GM21576 (cell line): ENCODE measurements around the gene ZNF813.

Experiments used
- ATAC-seq: cut with Tn5 transposase; IDR thresholded peaks from one replicate; pipeline ENCODE4 v1.9.1; 2021; ENCODE audit warnings: mild to moderate bottlenecking, moderate library complexity; ENCODE audit not compliant: unreplicated experiment

Gene ZNF813

DNA sequence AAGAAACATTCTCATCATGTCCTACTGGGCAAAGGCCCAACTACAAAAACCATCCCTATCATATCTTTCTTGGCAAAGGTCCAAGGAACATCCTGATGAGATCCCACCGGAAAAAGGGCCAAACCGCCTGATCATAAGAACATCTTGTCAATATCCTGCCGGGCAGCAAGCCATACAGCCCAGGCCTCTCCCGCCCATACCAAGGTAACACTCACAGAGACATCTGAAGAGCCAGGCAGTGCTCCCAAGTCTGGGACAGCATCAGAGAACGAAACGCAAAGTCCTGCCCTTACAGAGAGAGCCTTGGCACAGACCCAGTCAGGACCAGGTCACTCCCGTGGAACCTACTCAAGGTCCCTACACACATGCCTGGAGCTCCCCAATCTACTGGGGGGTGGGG is 51.9 kb downstream of the ZNF813 start:
- ATAC-seq = no peak

GRCh38 chr19:53520163-53520546 is 52.6 kb downstream of the ZNF813 start:
- no peak for ATAC-seq

DNA sequence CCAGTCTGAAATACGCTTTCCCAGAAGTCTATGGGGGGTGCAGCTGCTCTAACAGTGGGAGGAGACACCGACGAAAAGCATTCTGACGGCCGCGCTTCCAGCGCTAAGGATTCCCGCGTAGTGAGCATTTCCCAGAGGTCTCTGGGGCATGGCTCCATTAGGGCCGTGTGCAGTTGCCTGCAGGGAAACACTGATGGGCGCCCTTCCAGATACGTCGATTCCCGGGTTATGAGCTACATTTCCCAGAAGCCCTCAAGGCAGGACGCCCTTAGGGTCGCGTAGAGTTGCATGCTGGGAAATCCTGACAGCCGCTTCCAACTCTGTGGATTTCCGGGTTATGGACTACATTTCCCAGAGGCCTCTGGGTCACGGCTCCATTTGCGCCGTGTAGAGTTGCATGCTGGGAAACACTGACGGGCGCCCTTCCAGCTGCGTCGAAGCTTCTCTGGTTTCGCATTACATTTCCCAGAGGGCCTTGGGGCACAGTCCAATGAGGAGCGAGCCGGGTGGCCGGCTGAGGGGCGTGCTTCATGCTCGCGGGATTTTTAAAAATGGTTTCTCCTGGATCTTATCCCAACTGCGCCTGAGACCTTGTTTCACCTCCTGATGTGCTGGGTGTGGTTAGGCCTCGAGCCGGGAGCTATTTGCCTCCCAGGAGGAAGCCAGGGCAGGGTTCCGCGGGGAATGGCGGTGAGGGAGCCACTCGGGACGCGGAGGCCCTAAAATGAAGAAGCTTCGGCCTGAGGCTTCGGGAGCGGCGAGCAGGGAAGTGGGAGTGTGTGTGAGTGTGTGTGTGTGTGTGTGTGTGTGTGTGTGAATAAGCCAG is 53.2 kb downstream of the ZNF813 start:
- ATAC-seq = peak; percentile 91

GRCh38 chr19:53521373-53522202 is 54.1 kb downstream of the ZNF813 start:
- no peak for ATAC-seq

DNA sequence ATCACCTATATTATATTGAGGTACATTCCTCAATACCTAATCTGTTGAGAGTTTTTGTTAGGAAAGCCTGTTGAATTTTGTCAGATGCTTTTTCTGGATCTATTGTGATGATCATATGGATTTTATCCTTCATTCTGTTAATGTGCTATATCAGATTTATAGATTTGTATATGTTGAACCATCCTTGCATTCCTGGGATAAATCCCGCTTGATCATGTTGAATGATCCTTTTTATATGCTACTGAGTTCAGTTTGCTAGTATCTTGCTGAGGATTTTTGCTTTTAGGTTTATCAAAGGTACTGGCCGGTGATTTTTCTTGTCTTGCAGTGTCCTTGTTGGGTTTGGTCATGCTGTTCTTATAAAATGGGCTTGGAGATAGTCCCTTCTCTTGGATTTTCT is 58.4 kb downstream of the ZNF813 start:
- no peak for ATAC-seq

DNA sequence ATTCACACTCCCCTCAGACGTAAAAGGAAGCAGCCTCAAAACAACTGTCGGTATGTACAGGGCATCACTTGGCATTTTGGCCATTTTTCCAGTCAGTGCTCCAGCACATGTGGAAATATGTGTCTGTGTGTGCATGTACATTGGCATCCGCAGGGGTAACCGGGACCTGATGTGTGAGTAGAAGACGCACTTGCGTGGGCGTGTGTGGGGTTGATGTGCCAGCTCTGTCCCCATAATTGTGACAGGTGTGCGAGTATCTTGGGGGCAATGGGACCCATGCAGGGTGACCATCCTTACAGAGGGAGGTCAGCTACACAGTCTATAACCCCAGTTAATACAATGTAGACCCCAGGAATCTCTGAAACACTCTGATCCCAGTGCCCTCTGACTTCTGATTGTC is 63.1 kb downstream of the ZNF813 start:
- no peak for ATAC-seq

DNA sequence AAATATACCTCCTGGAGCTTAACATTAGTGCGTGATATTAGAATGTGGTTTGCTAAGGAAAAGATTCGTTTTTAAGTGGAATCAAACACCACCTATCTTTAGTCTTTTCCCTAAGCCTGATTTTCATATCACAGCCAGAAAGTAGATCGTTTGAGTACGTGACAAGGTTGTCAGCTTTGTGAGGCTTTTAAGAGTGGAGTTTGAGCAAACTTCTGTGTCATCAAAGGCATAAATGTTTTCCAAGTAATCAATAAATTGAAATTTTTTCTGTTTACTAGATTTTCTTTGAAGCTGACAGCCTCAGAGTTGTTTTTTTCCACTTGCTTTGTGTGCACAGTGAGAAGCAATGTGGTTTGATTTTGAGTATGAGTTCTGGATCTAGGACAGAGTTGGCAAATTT is 63.9 kb downstream of the ZNF813 start:
- ATAC-seq = no peak

GRCh38 chr19:53532362-53532761 is 64.8 kb downstream of the ZNF813 start:
- no peak for ATAC-seq

DNA sequence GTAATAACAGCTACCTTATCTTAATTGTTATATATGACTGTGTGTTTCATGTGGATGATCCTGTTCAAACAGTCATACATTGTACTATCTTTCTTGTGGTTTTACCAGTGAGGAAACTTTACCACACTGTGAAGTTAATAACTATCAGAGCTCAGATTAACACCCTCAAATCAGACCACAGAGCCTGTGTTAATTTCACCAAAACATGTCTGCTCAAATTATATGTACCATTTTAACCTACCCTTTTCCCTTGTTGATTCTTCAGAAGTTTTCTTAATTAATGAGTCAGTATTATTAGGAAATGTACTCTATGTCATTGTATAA is 68.7 kb downstream of the ZNF813 start:
- ATAC-seq = no peak

DNA sequence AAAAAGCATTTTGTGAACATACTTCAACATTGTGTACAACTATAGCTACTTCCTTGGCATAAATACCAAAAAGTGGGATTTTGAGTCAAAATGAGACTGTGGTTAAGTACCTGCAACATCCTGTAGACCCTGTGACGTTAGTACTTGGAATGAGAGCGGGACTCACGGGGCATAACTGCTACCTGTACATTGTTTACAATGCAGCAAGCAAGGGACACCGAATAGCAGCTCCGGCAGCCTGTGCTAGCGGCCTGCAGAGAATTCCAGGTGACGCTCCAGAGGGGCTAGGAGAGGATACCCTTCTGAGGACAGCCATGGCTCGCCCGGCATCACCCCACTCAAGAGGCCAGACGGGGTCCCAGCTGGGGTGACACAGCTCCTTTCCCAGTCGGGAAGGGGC is 69.6 kb downstream of the ZNF813 start:
- no peak for ATAC-seq

DNA sequence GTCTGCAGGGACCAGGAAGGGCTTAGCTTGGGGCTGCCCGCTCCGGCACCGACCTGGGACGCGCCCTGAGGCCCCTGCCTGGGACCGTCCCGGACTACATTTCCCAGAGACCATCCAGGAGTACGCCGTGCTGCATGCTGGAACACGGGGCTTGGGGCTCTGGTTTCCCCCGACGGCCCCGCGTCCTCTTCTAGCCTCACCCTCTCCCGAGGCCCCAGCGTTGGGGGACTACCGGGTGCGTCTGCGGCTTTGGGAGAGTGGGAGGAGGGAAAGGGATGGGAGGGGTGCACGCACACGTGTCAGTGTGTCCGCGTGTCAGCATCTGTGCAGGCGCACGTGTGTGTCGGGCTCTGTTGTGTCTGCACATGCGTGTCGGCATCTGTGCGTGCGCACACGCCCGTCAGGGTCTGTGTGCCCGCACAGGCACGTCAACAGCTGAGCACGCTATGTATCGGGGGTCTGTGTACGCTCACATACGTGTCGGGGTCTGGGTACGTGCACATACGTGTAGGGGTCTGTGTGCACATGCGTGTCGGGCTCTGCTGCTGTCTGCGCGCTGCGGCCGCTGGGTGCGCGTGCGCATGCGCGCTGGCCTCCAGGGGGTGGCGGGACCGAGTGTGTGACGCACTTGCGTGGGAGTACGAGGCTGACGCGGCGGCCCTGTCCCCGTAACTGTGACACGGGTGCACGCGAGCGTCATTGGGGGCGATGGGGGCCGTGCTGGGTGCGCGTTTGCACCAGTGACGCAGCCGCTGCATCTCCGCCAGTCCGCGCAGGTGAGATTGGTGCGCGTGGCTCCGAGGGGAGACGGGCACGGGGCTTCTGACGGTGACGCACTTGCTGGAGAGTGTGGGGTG is 70.2 kb downstream of the ZNF813 start, which contains the start of gene ZNF331:
Gene ZNF331 (plus strand): TSS at position 625 of the 857 bp plus-strand sequence. CDS start 31,232 bp downstream, outside the sequence.
- ATAC-seq = peak; percentile 70

- peak; percentile 20 for ATAC-seq
These were observed 71.0 kb downstream of the ZNF813 start for GRCh38 chr19:53538378-53539109.

DNA sequence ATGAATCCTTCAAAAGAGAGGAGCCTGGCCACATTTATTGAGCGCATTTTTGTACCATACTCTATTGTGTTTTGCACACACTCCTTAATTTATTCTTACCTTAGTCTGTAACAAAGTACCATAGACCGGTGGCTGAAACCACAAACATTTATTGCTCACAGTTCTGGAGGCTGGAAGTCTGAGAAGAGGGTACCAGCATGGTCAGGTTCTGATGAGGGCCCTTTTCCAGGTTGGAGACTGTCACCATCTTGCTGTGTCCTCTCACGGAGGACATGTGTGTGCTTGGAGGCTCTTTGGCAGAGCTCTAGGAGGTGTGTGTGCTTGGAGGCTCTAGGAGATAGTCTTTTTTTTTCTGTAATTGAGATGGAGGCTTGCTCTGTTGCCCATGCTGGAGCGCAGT is 72.6 kb downstream of the ZNF813 start:
- ATAC-seq = no peak

DNA sequence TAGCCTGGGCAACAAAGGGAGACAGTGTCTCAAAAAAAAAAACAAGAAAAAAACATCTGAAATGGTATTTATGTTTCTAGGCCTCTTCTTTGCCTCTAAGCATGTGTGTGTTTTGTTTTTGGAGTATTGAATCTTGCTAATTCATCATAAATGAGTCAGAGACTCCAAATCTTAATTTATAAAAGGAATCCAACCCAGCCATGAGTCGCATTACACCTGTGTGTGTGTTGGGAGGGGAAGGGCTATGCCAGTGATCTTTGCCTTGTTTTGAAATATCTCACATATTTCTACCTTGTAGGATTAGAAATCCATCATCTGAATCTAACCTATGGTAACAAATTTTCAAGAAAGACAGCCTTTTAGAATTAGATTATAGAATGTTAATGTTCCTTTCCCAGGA is 74.4 kb downstream of the ZNF813 start:
- no peak for ATAC-seq

DNA sequence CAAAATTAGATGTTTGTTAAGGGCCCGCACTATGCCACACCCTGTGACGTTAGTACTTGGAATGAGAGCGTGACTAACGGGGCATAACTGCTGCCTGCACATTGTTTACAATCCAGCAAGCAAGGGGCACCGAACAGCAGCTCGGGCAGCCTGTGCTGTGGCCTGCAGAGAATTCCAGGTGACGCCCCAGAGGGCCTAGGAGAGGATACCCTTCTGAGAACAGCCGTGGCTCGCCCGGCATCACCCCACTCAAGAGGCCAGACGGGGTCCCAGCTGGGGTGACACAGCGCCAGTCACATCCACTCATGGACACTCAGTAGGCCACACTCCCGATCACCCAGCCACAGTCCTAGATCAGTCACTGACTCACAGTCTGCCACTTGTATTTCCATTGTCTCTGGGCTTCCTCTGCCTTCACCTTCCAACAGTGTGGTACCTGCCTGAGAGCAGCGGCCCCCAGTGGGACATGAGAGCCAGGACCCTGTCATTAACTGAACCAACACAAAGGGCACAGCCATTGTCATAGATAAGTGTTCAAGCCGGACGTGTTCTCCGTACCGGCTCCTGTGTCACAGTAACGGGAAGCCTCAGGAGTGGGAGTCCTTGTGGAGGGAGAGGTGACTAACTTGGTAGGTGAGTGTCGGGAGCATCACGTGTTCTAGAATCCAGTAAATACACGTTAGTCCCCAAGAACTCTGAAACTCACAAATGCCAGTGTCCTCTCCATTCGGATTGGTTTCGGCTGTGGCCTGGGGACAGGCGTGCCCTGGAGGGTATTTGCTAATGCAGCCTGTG is 77.9 kb downstream of the ZNF813 start:
- ATAC-seq = no peak
